BLaER1 (cell line): Measurements from ENCODE around the gene HHAT.

Experiments used
- H3K27ac ChIP-seq: shearing (Covaris generic); formaldehyde crosslinking; 2 replicates; pipeline ENCODE4 v1.8.1; 2022
- H3K27me3 ChIP-seq: shearing (Covaris generic); formaldehyde crosslinking; 2 replicates; pipeline ENCODE4 v1.8.1; 2022
- H3K36me3 ChIP-seq: shearing (Covaris generic); formaldehyde crosslinking; 2 replicates; pipeline ENCODE4 v1.8.1; 2022
- H3K4me1 ChIP-seq: shearing (Covaris generic); formaldehyde crosslinking; 2 replicates; pipeline ENCODE4 v1.8.1; 2022
- H3K4me2 ChIP-seq: shearing (Covaris generic); formaldehyde crosslinking; 2 replicates; pipeline ENCODE4 v1.8.1; 2022
- H3K4me3 ChIP-seq: shearing (Covaris generic); formaldehyde crosslinking; 2 replicates; pipeline ENCODE4 v1.8.1; 2022
- H3K9ac ChIP-seq: shearing (Covaris generic); formaldehyde crosslinking; 2 replicates; pipeline ENCODE4 v1.8.1; 2022
- H3K9me3 ChIP-seq: shearing (Covaris generic); formaldehyde crosslinking; 2 replicates; pipeline ENCODE4 v1.8.1; 2022
- H4K20me1 ChIP-seq: shearing (Covaris generic); formaldehyde crosslinking; 2 replicates; pipeline ENCODE4 v1.8.1; 2022
- Cebpa-rat ChIP-seq: shearing (Covaris generic); IDR thresholded peaks from 2 replicates; pipeline ENCODE4 v1.8.1; 2022

HHAT gene

GRCh38 chr1:210692796-210693195 lies 364.1 kb downstream of the HHAT start:
- no peak overlapping the region for H3K4me3 ChIP-seq
- H3K9ac ChIP-seq, result no peak overlapping the region
- H3K4me2 ChIP-seq, result peak overlapping the region; percentile 37; the same call in 1 of the 2 replicates
- TF ChIP-seq Cebpa-rat, result no peak
- no peaks in the 10 kb centered on the region for H3K36me3 ChIP-seq
- peaks cover 14% of the 10 kb centered on the region for H3K4me1 ChIP-seq
- no peaks in the 10 kb centered on the region for H3K9me3 ChIP-seq
- H3K27me3 ChIP-seq, result no peaks in the 10 kb centered on the region
- H4K20me1 ChIP-seq, result no peaks in the 10 kb centered on the region
- no peak overlapping the region for H3K27ac ChIP-seq

GRCh38 chr1:210695026-210695425 lies 366.3 kb downstream of the HHAT start:
- H3K27ac ChIP-seq, result no peak overlapping the region
- peaks cover 14% of the 10 kb centered on the region for H3K4me1 ChIP-seq
- no peaks in the 10 kb centered on the region for H3K27me3 ChIP-seq
- TF ChIP-seq Cebpa-rat, result no peak
- H3K4me3 ChIP-seq, result no peak overlapping the region
- H4K20me1 ChIP-seq, result no peaks in the 10 kb centered on the region
- no peaks in the 10 kb centered on the region for H3K9me3 ChIP-seq
- no peak overlapping the region for H3K4me2 ChIP-seq
- H3K36me3 ChIP-seq, result no peaks in the 10 kb centered on the region
- H3K9ac ChIP-seq, result no peak overlapping the region

GRCh38 chr1:210696709-210697108 lies 368.0 kb downstream of the HHAT start:
- peaks cover 14% of the 10 kb centered on the region for H3K4me1 ChIP-seq
- no peaks in the 10 kb centered on the region for H3K9me3 ChIP-seq
- no peak overlapping the region for H3K9ac ChIP-seq
- no peaks in the 10 kb centered on the region for H3K36me3 ChIP-seq
- no peak for TF ChIP-seq Cebpa-rat
- no peaks in the 10 kb centered on the region for H3K27me3 ChIP-seq
- no peak overlapping the region for H3K4me2 ChIP-seq
- H3K27ac ChIP-seq, result no peak overlapping the region
- H4K20me1 ChIP-seq, result no peaks in the 10 kb centered on the region
- H3K4me3 ChIP-seq, result no peak overlapping the region

DNA sequence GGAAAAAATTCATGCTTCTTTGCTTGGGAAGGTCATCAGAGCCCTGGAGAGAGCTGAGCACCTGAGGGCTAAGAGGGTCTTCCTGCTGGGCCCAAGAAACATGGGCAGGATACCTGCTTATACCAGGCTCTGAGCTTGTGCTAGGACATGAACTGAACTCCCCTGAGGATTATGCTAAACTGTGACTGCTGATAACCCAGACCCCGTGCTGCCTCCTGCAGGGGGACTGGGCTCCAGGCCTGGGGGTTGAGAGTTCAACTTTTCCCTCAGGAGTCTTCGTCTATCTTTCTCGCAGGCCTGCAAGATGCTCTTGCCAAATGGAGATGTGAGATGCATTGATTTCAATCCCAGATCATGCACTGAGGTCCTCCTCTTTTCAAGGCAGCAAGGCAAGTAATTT lies 368.5 kb downstream of the HHAT start:
- Histone ChIP-seq H3K4me2 (no peak overlapping the region), H3K4me1 (peaks cover 14% of the 10 kb centered on the region)
- no peak for TF ChIP-seq Cebpa-rat

GRCh38 chr1:210698661-210699060 lies 370.0 kb downstream of the HHAT start:
- no peak for TF ChIP-seq Cebpa-rat
- H3K27ac ChIP-seq, result no peak overlapping the region
- 0 out of 2 replicates have a peak, but pooled peaks cover 4% of the 10 kb centered on the region for H3K4me1 ChIP-seq
- H3K9ac ChIP-seq, result no peak overlapping the region
- H3K4me2 ChIP-seq, result no peak overlapping the region
- H3K36me3 ChIP-seq, result no peaks in the 10 kb centered on the region
- H3K9me3 ChIP-seq, result no peaks in the 10 kb centered on the region
- H3K4me3 ChIP-seq, result no peak overlapping the region
- H4K20me1 ChIP-seq, result no peaks in the 10 kb centered on the region
- no peaks in the 10 kb centered on the region for H3K27me3 ChIP-seq

More for the DNA sequence above, 368.5 kb downstream of the HHAT start:
- no peaks in the 10 kb centered on the region for H3K9me3 ChIP-seq
- H3K9ac ChIP-seq, result no peak overlapping the region
- H3K36me3 ChIP-seq, result no peaks in the 10 kb centered on the region
- H3K27me3 ChIP-seq, result no peaks in the 10 kb centered on the region
- no peaks in the 10 kb centered on the region for H4K20me1 ChIP-seq
- no peak overlapping the region for H3K4me3 ChIP-seq
- no peak overlapping the region for H3K27ac ChIP-seq

DNA sequence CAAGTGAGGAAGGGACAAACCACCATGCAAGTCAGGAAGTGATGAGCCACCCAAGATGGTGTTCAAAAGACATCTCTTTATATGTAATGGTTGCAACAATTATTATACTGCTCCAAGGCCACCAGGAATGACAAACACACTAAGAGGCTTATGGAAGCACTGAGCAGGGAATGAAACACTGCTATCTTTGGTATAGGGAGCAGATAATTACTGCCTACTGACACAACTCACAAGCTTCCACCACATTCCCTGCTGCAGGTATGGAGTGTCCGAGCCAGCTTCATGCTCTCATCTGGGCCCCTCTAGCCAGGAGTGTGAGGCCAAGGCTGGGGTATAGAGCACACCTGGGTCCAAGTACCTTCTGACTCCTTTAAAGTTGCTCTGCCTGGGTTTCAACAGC lies 371.4 kb downstream of the HHAT start:
- Histone ChIP-seq H3K27me3 (no peaks in the 10 kb centered on the region), H3K4me3 (no peak overlapping the region), H3K27ac (no peak overlapping the region), H4K20me1 (no peaks in the 10 kb centered on the region), H3K4me2 (no peak overlapping the region), H3K9me3 (no peaks in the 10 kb centered on the region), H3K4me1 (0 out of 2 replicates have a peak, but pooled peaks cover 4% of the 10 kb centered on the region), H3K36me3 (no peaks in the 10 kb centered on the region), H3K9ac (no peak overlapping the region)
- no peak for TF ChIP-seq Cebpa-rat

DNA sequence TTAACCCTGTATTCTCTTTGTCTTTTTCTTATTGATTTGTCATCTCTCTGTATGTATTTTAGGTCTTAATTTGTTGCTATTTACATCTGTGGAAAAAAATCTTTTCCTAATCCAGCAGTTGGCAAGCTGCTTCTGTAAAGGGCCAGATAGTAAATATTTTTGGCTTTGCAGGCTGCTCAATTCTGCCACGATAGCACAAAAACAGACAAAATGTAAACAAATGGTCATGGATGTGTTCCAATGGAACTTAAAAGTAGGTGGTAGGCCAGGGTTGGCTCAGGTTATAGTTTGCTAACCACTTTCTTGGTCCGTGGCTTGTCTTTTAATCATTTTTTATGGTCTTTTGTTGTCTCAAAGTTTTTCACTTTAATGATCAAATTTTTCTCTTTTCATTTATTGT lies 371.8 kb downstream of the HHAT start:
- TF ChIP-seq Cebpa-rat, result no peak
- Histone ChIP-seq H3K4me2 (no peak overlapping the region), H4K20me1 (no peaks in the 10 kb centered on the region), H3K27ac (no peak overlapping the region), H3K4me1 (0 out of 2 replicates have a peak, but pooled peaks cover 4% of the 10 kb centered on the region), H3K4me3 (no peak overlapping the region), H3K27me3 (no peaks in the 10 kb centered on the region), H3K9me3 (no peaks in the 10 kb centered on the region), H3K9ac (no peak overlapping the region), H3K36me3 (no peaks in the 10 kb centered on the region)

GRCh38 chr1:210702506-210702905 lies 373.8 kb downstream of the HHAT start:
- Histone ChIP-seq H4K20me1 (no peaks in the 10 kb centered on the region), H3K9me3 (no peaks in the 10 kb centered on the region), H3K9ac (no peak overlapping the region), H3K27ac (no peak overlapping the region), H3K4me1 (no peaks in the 10 kb centered on the region), H3K4me3 (no peak overlapping the region), H3K27me3 (no peaks in the 10 kb centered on the region), H3K4me2 (no peak overlapping the region), H3K36me3 (no peaks in the 10 kb centered on the region)
- no peak for TF ChIP-seq Cebpa-rat

DNA sequence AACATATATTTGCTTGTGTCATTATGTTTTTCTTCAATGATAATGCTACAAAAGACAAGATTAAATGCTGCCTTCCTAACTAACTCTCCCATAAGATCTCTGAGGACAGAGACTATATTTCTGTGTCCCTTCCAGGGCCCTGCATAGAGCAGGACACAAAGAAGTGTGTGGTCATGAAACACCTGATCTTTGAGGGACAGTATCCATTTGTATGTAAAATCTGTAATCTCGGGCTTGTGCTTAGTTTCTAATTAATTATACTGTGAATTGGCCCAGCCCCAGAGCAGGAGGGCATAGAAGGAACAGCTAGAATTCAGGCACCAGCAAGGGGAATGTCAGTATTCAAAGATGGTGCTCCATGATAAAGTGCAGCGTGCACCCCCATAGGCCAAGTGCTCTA lies 374.9 kb downstream of the HHAT start:
- Histone ChIP-seq H3K9me3 (no peaks in the 10 kb centered on the region), H3K9ac (no peak overlapping the region), H3K4me3 (no peak overlapping the region), H3K27ac (no peak overlapping the region), H4K20me1 (no peaks in the 10 kb centered on the region), H3K4me1 (no peaks in the 10 kb centered on the region), H3K36me3 (no peaks in the 10 kb centered on the region), H3K27me3 (no peaks in the 10 kb centered on the region), H3K4me2 (no peak overlapping the region)
- no peak for TF ChIP-seq Cebpa-rat

DNA sequence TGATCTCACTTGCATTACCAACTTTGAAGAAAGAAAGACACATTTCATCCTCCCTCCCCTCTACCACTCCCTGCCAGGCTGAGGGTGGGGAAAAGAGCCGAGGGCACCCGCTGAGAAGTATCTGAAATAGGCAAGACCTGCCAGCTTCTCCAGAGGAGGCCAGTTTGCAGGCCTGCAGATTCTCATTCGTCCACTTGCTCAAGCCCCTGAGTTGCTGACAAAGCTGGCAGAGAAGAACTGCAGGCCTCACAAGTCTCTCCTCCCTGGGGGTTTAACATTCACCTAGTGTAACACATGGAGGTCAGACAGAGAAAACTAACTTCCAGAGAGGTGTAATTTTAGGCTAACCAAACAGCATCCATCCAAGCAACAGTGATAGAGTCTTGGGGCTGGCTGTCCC lies 376.4 kb downstream of the HHAT start:
- Histone ChIP-seq H3K4me2 (no peak overlapping the region), H3K4me3 (no peak overlapping the region), H3K9ac (no peak overlapping the region), H3K4me1 (no peaks in the 10 kb centered on the region), H3K27ac (no peak overlapping the region), H3K27me3 (no peaks in the 10 kb centered on the region), H4K20me1 (no peaks in the 10 kb centered on the region), H3K36me3 (no peaks in the 10 kb centered on the region), H3K9me3 (no peaks in the 10 kb centered on the region)
- no peak for TF ChIP-seq Cebpa-rat

DNA sequence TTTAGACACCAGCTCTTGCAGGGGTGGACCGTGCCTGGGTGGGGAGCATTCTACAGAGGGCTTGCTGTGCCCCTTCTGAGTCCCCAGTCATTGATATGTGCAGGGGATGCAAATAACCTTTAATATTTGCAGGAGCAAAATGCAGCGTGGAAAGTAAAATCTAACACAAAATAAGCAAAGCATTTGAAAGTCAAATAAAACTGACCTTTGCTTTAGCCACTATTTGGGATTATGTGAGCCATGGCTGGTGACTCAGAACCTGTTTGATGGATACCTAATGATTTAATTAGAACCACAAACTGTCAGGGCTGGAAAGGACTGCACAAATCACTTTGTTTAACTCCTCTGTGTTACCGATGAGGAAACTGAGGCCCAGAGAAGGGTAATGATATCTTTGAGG lies 377.5 kb downstream of the HHAT start:
- TF ChIP-seq Cebpa-rat, result no peak
- Histone ChIP-seq H3K9me3 (no peaks in the 10 kb centered on the region), H3K4me2 (no peak overlapping the region), H3K27me3 (no peaks in the 10 kb centered on the region), H3K27ac (no peak overlapping the region), H4K20me1 (no peaks in the 10 kb centered on the region), H3K4me1 (no peaks in the 10 kb centered on the region), H3K36me3 (no peaks in the 10 kb centered on the region), H3K4me3 (no peak overlapping the region), H3K9ac (no peak overlapping the region)
